SU-DHL-6 (cell line): ENCODE results near the gene ECI1.
"Not testable (repeated sequence)": the region's sequence is repeated elsewhere in the genome, so short reads cannot be mapped to it uniquely, and the experiment has no call there.

Source experiments
- H2AFZ ChIP-seq: fragments of 200-600 bp; sonication (generic); 2 replicates; pipeline ENCODE4 v1.6.1; 2014; ENCODE audit warnings: low read depth, mild to moderate bottlenecking, moderate library complexity, mixed read lengths, antibody characterized with exemption, low read length; ENCODE audit not compliant: severe bottlenecking
- H3F3A ChIP-seq: fragments of 200-600 bp; shearing (Covaris generic); 2 replicates; pipeline ENCODE4 v1.6.0; 2016; ENCODE audit warnings: antibody characterized with exemption, mild to moderate bottlenecking; ENCODE audit not compliant: insufficient read depth
- H3K27ac ChIP-seq: fragments of 200-600 bp; sonication (generic); 2 replicates; pipeline ENCODE4 v1.5.1; 2016; ENCODE audit warnings: low read depth, mild to moderate bottlenecking, low read length, moderate library complexity, mixed read lengths
- H3K27me3 ChIP-seq: fragments of 200-600 bp; sonication (generic), shearing (Covaris generic); 2 replicates; pipeline ENCODE4 v1.6.0; 2014; ENCODE audit warnings: mild to moderate bottlenecking, low read length
- H3K36me3 ChIP-seq: fragments of 200-600 bp; sonication (generic); 2 replicates; pipeline ENCODE4 v1.6.1; 2014; ENCODE audit warnings: mild to moderate bottlenecking, low read length, mixed read lengths
- H3K4me2 ChIP-seq: fragments of 300-600, 200-600 bp; shearing (Covaris generic), sonication (generic); 2 replicates; pipeline ENCODE4 v1.6.0; 2014; ENCODE audit warnings: low read length, low read depth, mild to moderate bottlenecking; ENCODE audit not compliant: poor library complexity, severe bottlenecking
- H3K4me3 ChIP-seq: fragments of 200-600 bp; sonication (generic); 2 replicates; pipeline ENCODE4 v1.5.1; 2014; ENCODE audit warnings: antibody characterized with exemption, low read length, mild to moderate bottlenecking, mixed read lengths; ENCODE audit not compliant: insufficient read depth, poor library complexity, severe bottlenecking
- H3K79me2 ChIP-seq: fragments of 200-600 bp; sonication (generic); 2 replicates; pipeline ENCODE4 v1.6.1; 2014; ENCODE audit warnings: mild to moderate bottlenecking, low read length, moderate library complexity; ENCODE audit not compliant: insufficient read depth
- H3K9ac ChIP-seq: fragments of 200-600 bp; sonication (generic); 2 replicates; pipeline ENCODE4 v1.7.0; 2014; ENCODE audit warnings: mild to moderate bottlenecking, low read length
- H3K9me2 ChIP-seq: fragments of 200-600 bp; sonication (generic); replicated peaks from 2 replicates; pipeline ENCODE4 v1.6.1; 2014; ENCODE audit warnings: low read length; ENCODE audit not compliant: insufficient read depth
- H3K9me3 ChIP-seq: fragments of 200-600 bp; sonication (generic); 2 replicates; pipeline ENCODE4 v1.6.1; 2014; ENCODE audit warnings: low read length, mixed read lengths; ENCODE audit not compliant: insufficient read depth
- H4K20me1 ChIP-seq: fragments of 200-600 bp; sonication (generic); 2 replicates; pipeline ENCODE4 v1.6.1; 2014; ENCODE audit warnings: low read depth, mild to moderate bottlenecking, antibody characterized with exemption, low read length, moderate library complexity, mixed read lengths
- CTCF ChIP-seq: fragments of 200-600 bp; sonication (generic); IDR thresholded peaks from one replicate; pipeline ENCODE4 v1.5.1; 2017; ENCODE audit warnings: antibody characterized with exemption, mild to moderate bottlenecking, low read length, moderate library complexity; ENCODE audit not compliant: insufficient read depth, poor library complexity, severe bottlenecking
- EZH2phosphoT487 ChIP-seq: fragments of 200-600 bp; sonication (generic), shearing (Covaris generic); conservative IDR thresholded peaks from 2 replicates; pipeline ENCODE4 v1.6.1; 2018; ENCODE audit warnings: mild to moderate bottlenecking, antibody characterized with exemption, low read length, moderate library complexity, mixed read lengths

The ECI1 gene

DNA sequence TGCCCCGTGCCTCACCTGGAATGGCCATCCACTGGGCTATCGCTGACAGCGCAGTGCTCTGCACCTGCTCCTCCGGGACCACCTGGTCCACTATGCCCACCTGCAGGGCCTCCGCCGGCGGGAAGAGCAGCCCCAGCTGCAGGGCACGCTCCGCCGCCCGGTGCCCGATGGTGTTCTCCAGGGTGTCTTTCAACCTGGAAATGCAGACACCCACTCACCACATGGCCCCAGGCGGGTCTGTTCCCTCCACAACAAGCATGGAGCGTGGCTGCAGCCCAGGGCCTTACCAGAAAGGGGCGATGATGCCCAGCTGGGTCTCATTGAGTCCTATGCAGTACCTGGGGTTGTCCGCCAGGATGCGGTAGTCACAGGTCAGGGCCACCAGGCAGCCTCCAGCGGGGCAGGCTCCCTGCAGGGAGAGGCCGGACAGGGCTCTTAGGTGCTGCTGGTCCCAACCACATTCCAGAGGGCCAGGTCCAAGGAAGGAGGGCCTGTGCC, 8.3 kb downstream of the ECI1 start:
- Histone ChIP-seq H3K27ac (no peak overlapping the region), H3K9me2 (no peaks in the 10 kb centered on the region), H4K20me1 (no peaks in the 10 kb centered on the region), H3K4me2 (no peak overlapping the region), H3K36me3 (no peaks in the 10 kb centered on the region), H3F3A (peaks cover 4% of the 10 kb centered on the region; the same call in 1 of the 2 replicates), H3K4me3 (no peak overlapping the region), H3K9ac (no peak overlapping the region), H3K79me2 (no peaks in the 10 kb centered on the region), H3K9me3 (no peaks in the 10 kb centered on the region), H2AFZ (no peak overlapping the region), H3K27me3 (no peaks in the 10 kb centered on the region)
- TF ChIP-seq CTCF: no peak
- no peak for TF ChIP-seq EZH2phosphoT487

- peaks cover 4% of the 10 kb centered on the region; the same call in 1 of the 2 replicates for H3F3A ChIP-seq
- TF ChIP-seq CTCF: no peak
- TF ChIP-seq EZH2phosphoT487: no peak
- H2AFZ ChIP-seq: no peak overlapping the region
- no peak overlapping the region for H3K4me2 ChIP-seq
- no peak overlapping the region for H3K4me3 ChIP-seq
- no peaks in the 10 kb centered on the region for H3K36me3 ChIP-seq
- no peak overlapping the region for H3K27ac ChIP-seq
- no peaks in the 10 kb centered on the region for H3K27me3 ChIP-seq
- no peaks in the 10 kb centered on the region for H3K9me2 ChIP-seq
- H3K9me3 ChIP-seq: no peaks in the 10 kb centered on the region
- no peaks in the 10 kb centered on the region for H4K20me1 ChIP-seq
- no peak overlapping the region for H3K9ac ChIP-seq
- H3K79me2 ChIP-seq: no peaks in the 10 kb centered on the region
Measured at GRCh38 chr16:2242598-2242997, 8.8 kb downstream of the ECI1 start.

DNA sequence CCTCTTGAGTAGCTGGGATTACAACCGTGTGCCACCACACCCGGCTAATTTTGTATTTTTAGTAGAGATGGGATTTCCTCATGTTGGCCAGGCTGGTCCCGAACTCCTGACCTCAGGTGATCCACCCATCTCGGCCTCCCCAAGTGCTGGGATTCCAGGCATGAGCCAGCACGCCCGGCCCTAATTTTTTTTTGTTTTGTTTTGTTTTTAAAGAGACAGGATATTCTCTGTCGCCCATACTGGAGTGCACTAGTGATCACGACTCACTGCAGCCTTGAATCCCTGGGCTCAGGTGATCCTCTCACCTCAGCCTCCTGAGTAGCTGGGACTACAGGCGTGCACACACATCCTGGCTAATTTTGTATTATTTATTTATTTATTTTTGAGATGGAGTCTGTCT, 11.1 kb downstream of the ECI1 start:
- not testable (repeated sequence) for H3K9ac ChIP-seq, H3K4me3 ChIP-seq, H3K36me3 ChIP-seq, H3K79me2 ChIP-seq, H2AFZ ChIP-seq, H3K9me2 ChIP-seq, H3K9me3 ChIP-seq, H3K4me2 ChIP-seq, H3K27ac ChIP-seq, H4K20me1 ChIP-seq, H3K27me3 ChIP-seq, H3F3A ChIP-seq

DNA sequence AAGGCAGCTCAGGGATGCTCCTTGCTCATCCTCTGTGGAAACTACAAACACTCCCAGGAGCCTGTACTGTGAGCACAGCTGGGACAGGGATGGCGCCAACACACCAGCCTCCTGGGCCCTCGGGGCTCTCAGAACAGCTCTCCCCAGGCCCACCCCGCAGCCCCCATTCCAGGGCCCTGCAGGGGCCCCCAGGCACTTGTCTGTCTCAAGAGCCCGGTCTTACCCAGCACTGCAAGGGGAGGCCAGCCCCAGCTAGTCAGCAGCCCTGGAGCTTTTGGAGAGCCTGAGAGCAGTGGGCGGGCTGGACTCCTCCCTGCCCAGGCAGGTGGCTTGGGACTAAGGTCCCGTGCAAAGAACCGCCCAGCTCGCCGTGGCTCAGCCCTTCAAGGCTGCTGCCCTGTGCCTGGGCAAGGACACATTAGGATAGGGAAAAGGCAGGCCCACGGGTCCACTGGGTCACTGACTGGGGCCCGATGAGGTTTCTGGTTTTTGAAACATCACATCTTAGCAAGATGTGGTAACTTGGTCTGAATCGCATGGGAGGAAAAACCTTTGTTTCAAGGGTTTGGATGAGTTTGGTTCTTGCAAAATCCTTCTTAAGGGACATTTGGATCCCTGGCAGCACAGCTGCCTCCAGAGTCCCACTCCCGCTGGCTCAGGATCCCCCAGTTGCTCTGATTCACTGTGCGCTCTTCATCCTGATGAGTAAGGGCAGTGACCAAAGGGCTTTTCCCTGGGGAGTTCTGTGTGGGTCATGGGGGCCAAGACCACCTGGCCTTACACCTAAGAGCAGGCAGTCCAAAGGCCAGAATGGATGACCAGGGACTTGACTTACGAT, 12.3 kb downstream of the ECI1 start:
- H3K27me3 ChIP-seq: no peaks in the 10 kb centered on the region
- peaks cover 4% of the 10 kb centered on the region; the same call in 1 of the 2 replicates for H3F3A ChIP-seq
- H3K4me2 ChIP-seq: no peak overlapping the region
- H4K20me1 ChIP-seq: no peaks in the 10 kb centered on the region
- TF ChIP-seq EZH2phosphoT487 (no peak), CTCF (no peak)
- no peak overlapping the region for H2AFZ ChIP-seq
- H3K9ac ChIP-seq: no peak overlapping the region
- no peaks in the 10 kb centered on the region for H3K9me2 ChIP-seq
- no peaks in the 10 kb centered on the region for H3K36me3 ChIP-seq
- H3K4me3 ChIP-seq: no peak overlapping the region
- no peaks in the 10 kb centered on the region for H3K79me2 ChIP-seq
- no peaks in the 10 kb centered on the region for H3K9me3 ChIP-seq
- H3K27ac ChIP-seq: no peak overlapping the region
